ENCODE measurements around the gene UBXN10.

- TF ChIP-seq CTCF (IDR thresholded peaks at IDR 0.05) (no peak), POLR2A (IDR thresholded peaks at IDR 0.05) (peak; percentile 19), EP300 (IDR thresholded peaks at IDR 0.05) (no peak)
Observed at GRCh38 chr1:20185834-20186782, at the start of gene UBXN10, which contains the start of gene PLA2G2C.
